HG03378 (cell line): ENCODE measurements around the gene ACTL8.

ENCODE experiments used
- ATAC-seq: cut with Tn5 transposase; IDR thresholded peaks from one replicate; pipeline ENCODE4 v1.9.1; 2021; ENCODE audit warnings: mild to moderate bottlenecking, moderate library complexity; ENCODE audit not compliant: unreplicated experiment

The ACTL8 gene

DNA sequence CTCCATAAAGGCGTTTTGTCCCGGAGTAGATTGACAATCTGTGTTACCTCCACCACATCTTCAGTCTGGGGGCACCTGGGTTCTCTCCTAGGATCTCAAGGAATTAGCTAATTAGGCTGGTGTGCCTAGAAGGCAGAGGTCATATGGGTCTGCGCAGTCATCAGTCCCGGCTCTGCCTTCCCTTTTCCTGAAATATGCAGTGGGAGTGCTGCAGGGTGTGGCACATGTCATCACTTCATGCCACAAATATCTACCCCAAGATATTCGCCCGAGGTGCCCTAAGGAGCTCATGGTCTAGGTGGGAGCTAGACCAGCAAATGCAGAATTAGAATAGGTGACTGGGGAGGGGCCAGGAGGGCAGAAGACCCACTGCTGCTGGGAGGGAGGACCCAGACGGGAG, 42.9 kb downstream of the ACTL8 start:
- ATAC-seq: no peak

DNA sequence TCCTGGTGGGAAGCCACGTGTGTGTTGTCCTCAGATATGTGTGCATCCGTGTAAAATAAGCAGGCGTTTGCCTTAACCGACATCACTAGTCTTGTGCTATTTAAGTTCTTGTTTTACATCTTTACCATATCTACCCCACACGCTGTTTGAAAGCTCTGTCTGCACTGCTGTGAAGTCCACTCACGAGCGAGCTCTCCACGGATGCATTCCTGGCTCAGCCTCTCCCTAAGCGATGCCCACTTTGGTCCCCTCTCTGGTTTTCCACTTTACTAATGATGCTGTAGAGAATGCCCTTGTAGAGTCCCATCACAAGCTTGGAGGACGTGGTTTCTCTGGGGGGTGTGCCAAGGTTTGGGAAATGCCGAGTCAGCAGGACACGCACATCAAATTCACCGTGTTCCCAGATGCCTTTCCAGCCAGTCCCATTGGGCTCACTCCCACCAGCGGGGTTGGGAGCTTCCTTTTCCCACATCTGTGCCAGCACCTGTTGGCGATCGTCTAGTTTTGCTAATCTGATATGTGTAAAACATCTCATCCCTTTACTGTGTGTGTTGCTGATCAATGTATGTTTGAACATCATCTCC, 43.8 kb downstream of the ACTL8 start:
- ATAC-seq: no peak

DNA sequence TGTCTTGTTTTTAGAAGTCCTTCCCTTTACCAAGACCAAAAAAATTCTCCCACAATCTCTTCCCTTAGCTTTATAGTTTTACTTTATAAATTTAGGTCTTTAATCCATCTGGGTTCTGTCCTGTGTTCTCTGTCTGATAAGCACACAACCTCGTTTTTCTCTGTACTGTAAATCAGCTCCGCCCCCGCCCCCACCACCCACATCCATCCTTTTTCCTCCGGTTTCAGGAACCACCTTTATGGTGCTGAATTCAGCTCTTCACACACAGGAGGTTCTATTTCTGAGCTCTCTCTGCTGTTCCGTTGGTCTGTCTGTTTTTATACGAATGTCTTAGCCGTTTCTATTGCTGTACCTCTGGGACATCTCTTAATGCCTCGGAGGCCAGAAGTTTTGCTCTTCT, 44.5 kb downstream of the ACTL8 start:
- no peak for ATAC-seq

DNA sequence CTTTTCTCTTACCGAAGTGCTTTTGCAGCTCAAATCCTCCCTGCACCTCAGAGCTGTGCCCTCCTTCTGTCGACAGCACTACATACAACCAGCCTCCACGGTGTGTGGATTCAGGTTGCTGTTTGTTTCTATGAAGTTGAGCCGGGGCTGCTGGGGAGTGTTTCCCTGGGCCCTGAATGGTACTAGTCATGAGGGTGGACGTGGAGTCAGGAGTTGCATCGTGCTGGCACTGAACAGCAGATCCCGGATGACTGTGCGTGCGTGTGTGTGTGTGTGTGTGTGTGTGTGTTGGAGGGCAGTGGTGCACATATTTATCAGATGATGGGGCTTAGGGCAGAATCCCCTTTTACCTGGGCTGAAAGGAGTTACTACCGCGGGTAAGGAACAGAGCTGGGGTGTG, 47.0 kb downstream of the ACTL8 start:
- ATAC-seq: no peak

DNA sequence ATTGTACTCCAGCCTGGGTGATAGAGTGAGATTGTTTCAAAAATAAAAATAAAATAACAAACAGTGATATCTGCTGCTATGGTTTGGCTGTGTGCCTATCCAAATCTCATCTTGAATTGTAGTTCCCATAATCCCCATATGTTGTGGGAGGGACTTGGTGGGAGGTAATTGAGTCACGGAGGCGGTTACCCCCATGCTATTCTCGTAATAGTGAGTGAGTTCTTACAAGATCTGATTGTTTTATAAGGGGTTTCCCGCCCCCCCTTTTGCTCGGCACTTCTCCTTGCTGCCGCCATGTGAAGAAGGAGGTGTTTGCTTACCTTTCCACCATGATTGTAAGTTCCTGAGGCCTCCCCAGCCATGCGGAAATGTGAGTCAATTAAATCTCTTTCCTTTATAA, 47.8 kb downstream of the ACTL8 start:
- ATAC-seq: no peak

DNA sequence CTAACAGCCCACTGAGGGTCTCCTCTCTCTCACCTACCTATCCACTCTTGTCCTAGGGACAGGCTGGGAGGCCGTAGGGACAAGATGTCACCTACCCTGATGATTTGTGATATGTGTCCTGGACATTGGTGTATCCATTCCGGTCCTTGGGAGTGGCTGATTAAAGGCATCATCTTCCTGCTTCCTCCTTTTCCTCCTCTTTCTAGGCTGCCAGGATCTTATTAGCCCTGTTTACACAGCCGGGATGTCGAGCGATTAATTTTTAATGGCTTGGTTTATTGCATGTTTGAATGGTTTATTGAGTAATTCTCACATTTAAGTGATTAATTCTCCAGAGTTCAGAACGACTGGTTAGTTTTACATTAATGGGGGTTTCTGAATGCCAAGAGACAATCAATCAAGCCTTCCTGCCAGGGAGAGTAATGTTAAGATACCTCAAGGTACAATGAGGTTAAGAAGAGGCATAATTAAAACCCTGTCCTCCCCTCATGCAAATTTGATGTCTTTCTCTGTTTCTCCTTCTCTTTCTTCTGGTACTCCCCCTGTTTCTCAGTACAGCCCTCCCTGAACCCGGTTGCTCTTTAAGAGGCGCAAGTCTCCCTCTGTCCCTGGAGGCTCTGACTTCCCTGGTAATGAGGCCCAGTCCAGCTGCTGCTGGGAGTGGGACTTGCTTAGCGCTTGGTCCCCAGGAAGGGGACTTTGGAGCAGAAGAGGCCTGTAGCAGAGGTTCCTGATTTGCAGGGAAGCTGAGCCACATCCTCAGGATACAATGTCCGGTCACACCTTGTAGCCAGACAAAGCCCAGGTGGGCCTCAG, 50.9 kb downstream of the ACTL8 start:
- no peak for ATAC-seq

DNA sequence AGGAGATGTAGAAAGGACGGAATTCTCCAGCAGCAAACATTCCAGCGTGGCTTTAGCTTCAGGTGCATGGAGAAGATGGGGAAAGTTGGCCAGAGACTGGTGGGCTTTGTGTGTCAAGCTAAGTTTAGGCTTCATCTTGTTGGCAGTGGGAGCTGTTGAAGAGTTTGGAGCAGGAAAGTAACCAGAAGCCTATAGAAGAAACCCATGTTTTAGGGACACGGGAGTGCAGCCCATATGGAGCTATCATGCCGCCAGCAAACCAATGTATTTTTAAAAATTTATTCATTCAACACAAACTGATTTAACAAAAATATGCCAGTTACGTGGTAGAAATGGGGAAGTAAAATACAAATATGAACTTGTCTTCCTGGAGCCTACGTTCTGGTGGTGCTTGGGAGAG, 53.7 kb downstream of the ACTL8 start:
- ATAC-seq: no peak

DNA sequence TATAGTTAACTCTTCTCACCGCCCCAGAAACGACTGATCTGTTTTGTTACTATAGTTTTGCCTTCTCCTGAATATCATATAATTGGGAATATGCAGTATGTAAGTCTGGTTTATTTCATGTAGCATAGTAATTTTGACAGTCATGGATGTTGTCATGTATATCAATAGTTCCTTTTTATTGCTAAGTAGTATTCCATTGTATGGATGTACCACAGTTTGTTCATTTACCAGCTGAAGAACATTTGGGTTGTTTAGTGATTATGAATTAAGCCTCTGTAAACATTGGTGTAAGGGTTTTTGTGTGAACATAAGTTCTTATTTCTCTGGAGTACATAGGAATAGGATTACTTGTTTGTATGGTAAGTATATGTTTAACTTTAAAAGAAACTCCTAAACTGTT, 55.5 kb downstream of the ACTL8 start:
- ATAC-seq: no peak

DNA sequence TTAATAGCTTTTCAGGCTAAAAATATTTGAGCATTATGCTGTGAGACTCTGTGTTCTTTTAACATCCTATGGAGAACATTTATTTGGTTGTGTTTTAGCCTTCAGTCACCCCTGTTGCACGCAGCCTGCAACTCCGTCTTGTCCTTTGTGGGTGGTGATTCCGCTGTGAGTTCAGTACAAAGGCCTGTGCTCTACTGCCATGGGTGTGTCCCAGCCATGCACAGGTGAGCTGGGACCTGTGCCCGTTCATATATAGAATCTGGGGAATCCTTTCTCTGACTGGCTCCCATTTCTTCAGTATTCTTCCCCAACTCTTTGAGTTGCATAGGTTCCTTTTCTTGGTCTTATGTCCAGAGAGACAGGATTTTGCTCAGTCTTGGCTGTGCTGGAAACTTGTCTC, 61.4 kb downstream of the ACTL8 start:
- no peak for ATAC-seq

DNA sequence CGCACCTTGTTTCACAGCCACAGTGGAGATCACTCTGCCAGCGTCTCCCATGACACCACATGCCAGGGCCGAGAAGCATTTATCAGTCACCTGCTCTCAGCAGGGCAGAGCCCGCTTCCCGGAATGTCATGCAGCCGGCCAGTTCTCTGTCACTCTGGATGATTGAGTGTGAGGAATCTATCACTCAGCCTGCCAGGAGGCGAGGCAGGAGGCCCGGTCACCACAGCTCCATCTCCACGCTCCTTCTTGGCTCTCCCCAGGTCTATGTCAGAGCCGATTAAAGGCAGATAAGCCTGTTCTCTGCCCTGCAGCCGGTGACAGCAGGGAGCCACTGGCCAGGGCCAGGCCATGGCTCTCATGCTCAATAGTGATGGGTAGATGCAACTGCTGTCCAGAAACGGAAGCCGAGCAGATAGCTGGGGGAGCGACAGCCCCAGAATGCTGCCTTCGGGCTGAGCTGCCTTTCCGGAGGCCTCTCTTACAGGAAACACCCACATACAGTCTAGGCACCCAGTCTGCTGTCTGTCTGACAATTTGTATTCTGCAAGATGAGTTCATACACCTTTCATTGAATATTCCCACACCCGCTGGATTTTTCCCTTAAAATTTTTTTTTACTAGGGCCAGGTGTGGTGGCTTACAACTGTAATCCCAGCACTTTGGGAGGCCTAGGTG, 64.1 kb downstream of the ACTL8 start:
- no peak for ATAC-seq

DNA sequence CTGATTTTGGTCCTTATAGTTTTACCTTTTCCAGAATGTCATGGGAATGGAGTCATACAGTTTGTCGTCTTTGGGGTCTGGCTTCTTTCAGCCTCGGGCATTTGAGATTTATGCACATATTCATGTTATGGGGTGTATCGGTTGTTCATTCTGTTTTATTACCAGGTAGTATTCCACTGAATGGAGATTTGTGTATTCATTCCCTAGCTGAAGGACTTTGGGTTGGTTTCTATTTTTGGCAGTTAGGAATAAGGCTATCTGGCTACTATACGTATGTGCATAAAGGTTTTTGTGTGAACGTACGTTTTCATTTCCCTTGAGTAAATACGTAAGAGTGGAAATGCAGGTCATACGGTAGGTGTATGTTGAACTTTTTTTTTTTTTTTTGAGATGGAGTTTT, 65.1 kb downstream of the ACTL8 start:
- ATAC-seq: no peak

DNA sequence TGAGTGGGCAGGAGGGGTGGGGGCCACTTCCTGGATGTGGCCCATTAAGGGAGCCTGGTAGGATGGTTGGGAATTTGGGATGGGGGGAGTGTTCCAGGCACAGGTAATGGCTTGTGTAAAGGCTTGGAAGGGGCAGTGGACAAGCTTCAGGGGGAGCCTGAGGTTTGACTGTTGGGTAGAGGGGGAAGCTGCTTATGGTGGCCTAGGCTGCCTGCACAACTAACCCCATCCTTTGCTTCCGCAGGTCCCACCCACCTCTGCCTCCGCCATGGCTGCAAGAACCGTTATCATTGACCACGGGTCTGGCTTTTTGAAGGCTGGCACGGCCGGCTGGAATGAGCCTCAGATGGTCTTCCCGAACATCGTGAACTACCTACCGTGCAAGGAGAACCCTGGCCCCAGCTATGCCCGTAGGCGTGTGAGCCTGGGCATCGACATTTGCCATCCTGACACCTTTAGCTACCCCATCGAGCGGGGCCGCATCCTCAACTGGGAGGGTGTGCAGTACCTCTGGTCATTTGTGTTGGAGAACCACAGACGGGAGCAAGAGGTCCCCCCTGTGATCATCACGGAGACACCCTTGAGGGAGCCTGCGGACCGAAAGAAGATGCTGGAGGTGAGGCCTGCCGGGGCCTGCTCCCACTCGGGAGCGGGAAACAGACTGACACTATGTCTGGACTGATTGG, 67.8 kb downstream of the ACTL8 start:
- ATAC-seq: no peak

DNA sequence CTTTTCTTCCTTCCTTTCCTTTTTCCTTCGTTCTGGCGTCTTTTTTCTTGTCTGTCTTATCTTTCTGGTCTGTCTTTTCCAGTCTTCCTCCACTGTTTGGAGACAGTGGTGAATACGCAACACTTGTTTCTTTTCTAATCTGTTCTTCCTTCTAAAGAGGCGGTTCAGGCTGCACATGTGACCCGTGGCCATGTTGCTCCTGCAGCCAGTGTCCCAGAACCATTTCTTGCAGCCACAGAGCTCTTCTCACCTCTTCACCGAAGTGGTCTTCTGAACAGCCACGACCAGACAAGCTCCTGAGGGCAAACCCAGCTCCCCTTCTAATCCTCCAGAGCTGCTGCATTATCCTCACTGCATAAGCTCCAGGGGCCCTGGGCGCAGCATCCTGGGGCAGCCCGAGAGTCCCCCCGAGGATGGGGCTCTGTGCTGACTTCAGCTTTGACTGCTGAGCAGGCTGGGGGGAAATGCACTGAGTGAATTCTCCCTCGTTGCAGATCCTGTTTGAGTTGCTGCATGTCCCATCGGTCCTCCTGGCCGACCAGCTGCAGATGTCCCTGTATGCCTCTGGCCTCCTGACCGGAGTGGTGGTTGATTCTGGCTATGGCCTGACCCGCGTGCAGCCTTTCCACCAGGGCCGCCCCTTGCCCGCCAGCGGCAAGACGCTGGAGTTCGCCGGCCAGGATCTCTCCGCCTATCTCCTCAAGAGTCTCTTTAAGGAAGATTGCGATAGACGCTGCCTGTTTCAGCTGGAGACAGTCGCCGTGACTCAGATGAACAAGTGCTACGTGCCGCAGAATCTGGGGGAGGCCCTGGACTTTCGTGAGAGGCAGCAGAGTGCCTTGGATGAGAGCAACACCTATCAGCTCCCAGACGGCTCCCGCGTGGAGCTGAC, 70.4 kb downstream of the ACTL8 start:
- ATAC-seq: no peak

DNA sequence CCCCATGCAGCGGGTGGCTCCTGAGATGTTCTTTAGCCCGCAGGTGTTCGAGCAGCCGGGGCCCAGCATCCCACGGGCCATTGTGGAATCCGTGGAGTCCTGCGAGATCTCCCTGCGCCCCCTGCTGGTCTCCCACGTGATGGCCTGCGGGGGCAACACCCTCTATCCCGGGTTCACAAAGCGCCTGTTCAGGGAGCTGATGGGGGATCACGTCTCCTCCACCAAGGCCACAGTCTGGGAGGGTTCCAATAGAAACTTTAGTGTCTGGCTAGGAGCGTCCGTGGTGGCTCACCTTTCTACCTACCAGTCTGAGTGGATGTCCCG, 71.0 kb downstream of the ACTL8 start:
- no peak for ATAC-seq

DNA sequence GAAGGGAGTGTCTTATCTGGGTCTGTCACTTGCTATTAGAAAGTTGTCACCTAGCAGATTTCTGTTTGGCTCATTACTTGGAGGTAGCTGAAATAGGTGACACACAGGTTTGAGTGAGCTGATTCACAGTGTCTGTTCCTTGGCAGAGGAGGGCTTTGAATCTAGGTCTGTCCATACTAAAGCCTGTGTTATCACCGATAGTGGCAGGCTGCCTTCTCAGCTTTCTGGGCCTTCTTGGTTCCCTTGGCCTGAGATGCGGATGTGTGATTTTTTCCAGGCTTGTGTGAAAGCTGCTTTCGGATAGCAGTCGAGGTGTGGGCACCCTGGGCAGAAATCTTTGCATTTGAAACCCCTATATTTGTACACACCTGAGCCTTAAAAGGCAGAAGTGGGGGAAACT, 73.9 kb downstream of the ACTL8 start:
- ATAC-seq: no peak

DNA sequence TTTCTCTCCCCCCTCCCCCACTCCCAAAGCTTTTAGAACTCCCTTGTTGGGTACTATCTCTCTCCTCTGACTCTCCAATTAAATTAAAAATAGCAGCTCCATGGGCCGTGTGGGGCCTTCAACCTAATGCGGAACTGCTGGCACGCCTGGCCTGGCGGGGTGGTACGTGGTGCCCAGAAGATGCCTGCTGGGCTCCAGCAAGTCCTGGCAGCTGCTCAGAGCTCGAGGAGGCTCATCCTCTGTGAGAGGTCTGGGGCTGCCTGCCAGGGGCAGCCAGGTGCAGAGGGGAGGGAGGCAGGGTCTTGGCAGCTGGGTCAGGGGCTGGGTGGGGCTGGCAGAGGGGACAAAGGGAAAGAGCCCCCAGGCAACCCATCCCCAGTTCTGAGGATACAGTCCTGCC, 74.4 kb downstream of the ACTL8 start:
- no peak for ATAC-seq

DNA sequence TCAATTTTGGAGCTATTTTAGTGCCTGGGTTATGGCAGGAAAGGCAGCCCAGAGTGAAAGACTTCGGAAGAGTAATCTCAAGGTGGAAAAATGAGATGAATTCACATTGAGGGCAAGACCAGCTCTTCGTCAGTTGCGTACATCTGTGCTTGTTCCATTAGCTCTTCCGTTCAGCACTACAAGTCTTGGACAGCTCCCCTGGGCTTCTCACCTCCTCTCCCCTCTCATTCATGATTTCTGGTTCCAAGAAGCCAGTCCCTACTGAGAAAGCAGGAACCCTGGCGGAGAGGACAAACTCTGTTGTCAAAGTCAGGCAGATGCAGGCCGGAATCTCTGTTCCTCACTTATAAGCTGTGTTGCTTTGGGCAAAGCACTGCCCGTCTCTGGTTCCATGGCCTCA, 76.5 kb downstream of the ACTL8 start:
- ATAC-seq: no peak

DNA sequence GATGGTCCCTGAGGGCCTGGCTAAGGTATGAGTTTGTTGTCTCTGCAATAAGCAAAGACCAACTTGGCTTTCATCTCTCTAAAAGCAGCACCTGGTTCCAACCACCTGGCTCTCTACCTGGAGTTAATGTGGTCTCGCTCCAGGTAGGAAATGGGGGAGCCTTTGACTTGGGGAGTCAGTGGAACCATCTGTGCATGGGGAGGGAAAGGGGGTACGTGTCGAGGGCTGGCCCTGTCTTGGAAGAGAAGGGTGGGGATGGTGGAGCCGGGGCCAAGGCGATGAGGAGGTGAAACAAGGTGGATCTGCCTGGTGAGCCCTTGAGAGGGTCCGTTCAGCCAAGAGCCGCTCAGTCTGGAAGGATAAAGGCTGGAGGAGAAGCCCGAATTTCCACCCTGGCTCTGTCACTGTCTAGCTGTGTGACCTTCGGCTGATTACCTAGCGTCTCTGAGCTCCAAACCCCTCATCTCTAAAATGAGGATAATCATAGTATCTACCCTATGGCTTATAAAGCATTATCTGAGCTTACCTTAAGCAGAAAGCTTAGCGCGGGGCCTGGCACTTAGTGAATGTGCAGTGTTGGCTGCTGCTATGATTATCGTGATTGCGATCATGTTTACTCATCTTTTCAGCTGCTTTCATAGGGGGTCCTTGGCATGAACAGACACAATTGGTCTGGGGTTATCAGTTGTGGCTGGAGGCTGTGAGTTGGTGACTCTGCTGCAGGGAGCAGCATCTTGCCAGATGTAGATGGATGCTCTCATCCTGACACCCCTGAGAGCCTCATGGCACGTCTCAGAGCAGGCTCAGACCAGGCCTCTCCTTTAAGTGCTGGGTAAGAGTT, 78.7 kb downstream of the ACTL8 start:
- ATAC-seq: no peak

DNA sequence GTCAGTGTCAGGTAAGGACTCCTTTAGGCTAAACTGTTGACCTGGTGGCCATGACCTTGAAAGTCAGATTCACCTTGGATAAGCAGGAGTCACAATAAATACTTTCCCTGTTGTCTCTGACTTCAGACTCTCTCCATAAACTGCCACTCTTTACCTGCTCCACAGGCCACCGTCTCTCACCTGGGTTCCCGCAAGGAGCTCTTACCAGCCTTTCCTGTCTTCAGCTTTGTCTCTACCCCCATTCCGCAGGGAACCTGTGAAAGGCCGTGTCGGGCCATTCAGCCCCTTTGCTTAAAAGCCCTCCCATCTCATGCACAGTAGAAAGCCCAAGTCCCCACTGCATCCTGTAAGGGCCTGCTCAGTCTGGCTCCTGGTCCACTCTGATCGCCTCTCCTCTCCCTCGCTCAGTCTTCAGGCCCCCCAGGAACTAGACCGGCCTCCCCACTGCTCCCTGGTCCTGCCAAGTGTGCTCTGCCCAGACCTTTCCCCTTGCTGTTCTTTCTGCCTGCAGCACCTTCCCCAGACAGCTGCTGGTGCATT, 79.5 kb downstream of the ACTL8 start:
- no peak for ATAC-seq
